Spleen (tissue), 7 donors: ENCODE measurements around the gene COX7A2L.

ENCODE experiments used
- POLR2A ChIP-seq, 3 donors: fragments of 450-650 bp; IDR thresholded peaks; one replicate each; pipeline ENCODE4 v1.5.1; 2017; ENCODE audit warnings: antibody characterized with exemption in 3 of 3, mild to moderate bottlenecking in 1 of 3
- TF ChIP-seq, protein P1 (sequence below), 11 experiments: fragments of 200-600 bp in 7 of 11; fragments of 450-650 bp in 4 of 11; sonication (generic) in 4 of 11; IDR thresholded peaks in 8 of 11; conservative IDR thresholded peaks in 3 of 11; 1 replicate in 7 of 11; 2 replicates in 4 of 11; pipeline versions ENCODE4 v1.4.0 to v1.8.0; 2016 to 2021; ENCODE audit warnings: antibody characterized with exemption in 11 of 11, inconsistent platforms in 4 of 11, mild to moderate bottlenecking in 1 of 11
- donor health status: DM: no; HTN: no; CAD: no; lungs with moderate emphysema.
- donor health status: DM: no; HTN: no; CAD: no.
- donor health status: DM: no; HTN: no; CAD: no.

DNA sequence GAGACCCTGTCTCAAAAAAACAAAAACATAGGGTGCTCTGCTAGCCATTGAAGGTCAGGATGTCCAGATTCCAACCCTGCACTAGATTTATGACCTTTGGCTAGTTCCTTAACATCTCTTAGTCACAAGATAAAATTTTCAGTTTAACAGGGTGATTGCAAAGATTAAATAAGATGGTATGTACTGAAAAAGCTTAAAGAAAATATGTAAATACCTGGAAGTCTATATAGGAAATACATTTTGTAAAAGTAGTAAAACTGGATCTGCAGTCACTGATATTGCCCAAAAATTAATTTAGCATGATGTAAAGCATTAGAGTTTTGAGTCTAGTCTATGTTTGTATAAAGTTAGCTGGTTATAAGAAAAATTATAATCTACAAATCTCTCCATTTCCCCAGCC, 5.4 kb upstream of the COX7A2L start:
- TF ChIP-seq, protein P1, sequence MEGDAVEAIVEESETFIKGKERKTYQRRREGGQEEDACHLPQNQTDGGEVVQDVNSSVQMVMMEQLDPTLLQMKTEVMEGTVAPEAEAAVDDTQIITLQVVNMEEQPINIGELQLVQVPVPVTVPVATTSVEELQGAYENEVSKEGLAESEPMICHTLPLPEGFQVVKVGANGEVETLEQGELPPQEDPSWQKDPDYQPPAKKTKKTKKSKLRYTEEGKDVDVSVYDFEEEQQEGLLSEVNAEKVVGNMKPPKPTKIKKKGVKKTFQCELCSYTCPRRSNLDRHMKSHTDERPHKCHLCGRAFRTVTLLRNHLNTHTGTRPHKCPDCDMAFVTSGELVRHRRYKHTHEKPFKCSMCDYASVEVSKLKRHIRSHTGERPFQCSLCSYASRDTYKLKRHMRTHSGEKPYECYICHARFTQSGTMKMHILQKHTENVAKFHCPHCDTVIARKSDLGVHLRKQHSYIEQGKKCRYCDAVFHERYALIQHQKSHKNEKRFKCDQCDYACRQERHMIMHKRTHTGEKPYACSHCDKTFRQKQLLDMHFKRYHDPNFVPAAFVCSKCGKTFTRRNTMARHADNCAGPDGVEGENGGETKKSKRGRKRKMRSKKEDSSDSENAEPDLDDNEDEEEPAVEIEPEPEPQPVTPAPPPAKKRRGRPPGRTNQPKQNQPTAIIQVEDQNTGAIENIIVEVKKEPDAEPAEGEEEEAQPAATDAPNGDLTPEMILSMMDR (IDR thresholded peaks at IDR 0.05 in 8 of 11, conservative IDR thresholded peaks at IDR 0.05 in 3 of 11): no peak
- TF ChIP-seq POLR2A (IDR thresholded peaks at IDR 0.05): no peak
